MM.1S (cell line): ENCODE measurements around the gene PARD6B.

ENCODE experiments used
- DNase-seq: peaks from one replicate; pipeline ENCODE4 v3.0.0-alpha.2; 2015
- H2AFZ ChIP-seq: fragments of 300-600 bp; sonication (generic); 2 replicates; pipeline ENCODE4 v1.6.0; 2016; ENCODE audit warnings: antibody characterized with exemption, low read length
- H3F3A ChIP-seq: fragments of 300-600 bp; sonication (generic); 2 replicates; pipeline ENCODE4 v1.6.1; 2016; ENCODE audit warnings: mild to moderate bottlenecking, antibody characterized with exemption, low read length, moderate library complexity, mixed read lengths; ENCODE audit not compliant: insufficient read depth
- H3K27ac ChIP-seq: fragments of 300-600 bp; sonication (generic); 2 replicates; pipeline ENCODE4 v1.5.1; 2016; ENCODE audit warnings: mild to moderate bottlenecking, low read length
- H3K27me3 ChIP-seq: fragments of 300-600 bp; sonication (generic); replicated peaks from 2 replicates; pipeline ENCODE4 v1.6.0; 2016; ENCODE audit warnings: low read length; ENCODE audit not compliant: insufficient read depth
- H3K36me3 ChIP-seq: fragments of 300-600 bp; sonication (generic); replicated peaks from 2 replicates; pipeline ENCODE4 v1.6.1; 2016; ENCODE audit warnings: mild to moderate bottlenecking, low read length, mixed read lengths; ENCODE audit not compliant: insufficient read depth
- H3K4me1 ChIP-seq: fragments of 300-600 bp; sonication (generic); 2 replicates; pipeline ENCODE4 v1.6.1; 2016; ENCODE audit warnings: low read length, mixed read lengths
- H3K4me2 ChIP-seq: fragments of 300-600 bp; sonication (generic); 2 replicates; pipeline ENCODE4 v1.6.0; 2016; ENCODE audit warnings: low read depth, low read length
- H3K4me3 ChIP-seq: fragments of 300-600 bp; sonication (generic); 2 replicates; pipeline ENCODE4 v1.5.1; 2016; ENCODE audit warnings: low read length, mixed read lengths
- H3K79me2 ChIP-seq: fragments of 300-600 bp; sonication (generic); 2 replicates; pipeline ENCODE4 v1.6.1; 2016; ENCODE audit warnings: mixed run types, low read length, mixed read lengths
- H3K9ac ChIP-seq: fragments of 300-600 bp; sonication (generic); 2 replicates; pipeline ENCODE4 v1.6.1; 2016; ENCODE audit warnings: low read length, mixed read lengths
- H3K9me2 ChIP-seq: fragments of 300-600 bp; sonication (generic); replicated peaks from 2 replicates; pipeline ENCODE4 v1.6.1; 2016; ENCODE audit warnings: mild to moderate bottlenecking, low read length, mixed read lengths; ENCODE audit not compliant: insufficient read depth
- H3K9me3 ChIP-seq: fragments of 300-600 bp; sonication (generic); replicated peaks from 2 replicates; pipeline ENCODE4 v1.6.1; 2016; ENCODE audit warnings: mild to moderate bottlenecking, low read length, mixed read lengths; ENCODE audit not compliant: insufficient read depth
- H4K20me1 ChIP-seq: fragments of 300-600 bp; sonication (generic); 2 replicates; pipeline ENCODE4 v1.6.1; 2016; ENCODE audit warnings: mild to moderate bottlenecking, low read length, moderate library complexity, mixed read lengths; ENCODE audit not compliant: insufficient read depth
- CTCF ChIP-seq: fragments of 300-600 bp; sonication (generic); IDR thresholded peaks from 2 replicates; pipeline ENCODE4 v1.5.1; 2016; ENCODE audit warnings: antibody characterized with exemption, low read length, mixed read lengths
- EZH2 ChIP-seq: fragments of 300-600 bp; sonication (generic); optimal IDR thresholded peaks from 2 replicates; pipeline ENCODE3; 2017; ENCODE audit warnings: low read depth, mild to moderate bottlenecking, antibody characterized with exemption, low read length, mixed read lengths
- EZH2phosphoT487 ChIP-seq: fragments of 300-600 bp; sonication (generic); IDR thresholded peaks from 2 replicates; pipeline ENCODE4 v1.6.1; 2018; ENCODE audit warnings: antibody characterized with exemption, low read length

Gene PARD6B

GRCh38 chr20:50724851-50725723 is 6.3 kb upstream of the PARD6B start:
- Histone ChIP-seq H3K4me1 (no peaks in the 10 kb centered on the region), H3K36me3 (no peaks in the 10 kb centered on the region), H3K27me3 (no peaks in the 10 kb centered on the region), H3F3A (no peaks in the 10 kb centered on the region), H3K4me3 (no peak overlapping the region), H3K4me2 (no peak overlapping the region), H3K9me3 (no peaks in the 10 kb centered on the region), H3K9ac (no peak overlapping the region), H3K9me2 (no peaks in the 10 kb centered on the region), H2AFZ (no peak overlapping the region), H4K20me1 (no peaks in the 10 kb centered on the region), H3K79me2 (no peaks in the 10 kb centered on the region), H3K27ac (no peak overlapping the region)
- TF ChIP-seq CTCF (no peak), EZH2 (no peak), EZH2phosphoT487 (no peak)
- no peak for DNase-seq

GRCh38 chr20:50725724-50726005 is 5.7 kb upstream of the PARD6B start:
- no peak overlapping the region for H2AFZ ChIP-seq
- no peak for DNase-seq
- H3K4me3 ChIP-seq, result no peak overlapping the region
- H3K4me1 ChIP-seq, result no peaks in the 10 kb centered on the region
- no peak overlapping the region for H3K27ac ChIP-seq
- TF ChIP-seq EZH2phosphoT487 (no peak), EZH2 (no peak), CTCF (no peak)
- H3K9me2 ChIP-seq, result no peaks in the 10 kb centered on the region
- no peaks in the 10 kb centered on the region for H3K36me3 ChIP-seq
- H3K79me2 ChIP-seq, result no peaks in the 10 kb centered on the region
- no peak overlapping the region for H3K4me2 ChIP-seq
- H3K27me3 ChIP-seq, result no peaks in the 10 kb centered on the region
- no peaks in the 10 kb centered on the region for H3K9me3 ChIP-seq
- no peaks in the 10 kb centered on the region for H4K20me1 ChIP-seq
- H3K9ac ChIP-seq, result no peak overlapping the region
- H3F3A ChIP-seq, result no peaks in the 10 kb centered on the region

GRCh38 chr20:50726955-50727791 is 4.2 kb upstream of the PARD6B start:
- H3F3A ChIP-seq, result 0 out of 2 replicates have a peak, but pooled peaks cover under 1% of the 10 kb centered on the region
- peaks cover under 1% of the 10 kb centered on the region; the same call in 1 of the 2 replicates for H3K4me1 ChIP-seq
- no peak overlapping the region for H3K4me2 ChIP-seq
- H3K9me3 ChIP-seq, result no peaks in the 10 kb centered on the region
- no peaks in the 10 kb centered on the region for H3K9me2 ChIP-seq
- no peak overlapping the region for H3K4me3 ChIP-seq
- H3K36me3 ChIP-seq, result no peaks in the 10 kb centered on the region
- H3K9ac ChIP-seq, result no peak overlapping the region
- H4K20me1 ChIP-seq, result no peaks in the 10 kb centered on the region
- H3K79me2 ChIP-seq, result peaks cover 4% of the 10 kb centered on the region
- TF ChIP-seq EZH2phosphoT487, result no peak
- no peak for TF ChIP-seq CTCF
- TF ChIP-seq EZH2, result no peak
- no peak for DNase-seq
- no peak overlapping the region for H3K27ac ChIP-seq
- no peak overlapping the region for H2AFZ ChIP-seq
- H3K27me3 ChIP-seq, result no peaks in the 10 kb centered on the region
